Suppressor macrophage (primary cell): ENCODE data around the gene UPK1B.
"Not testable (repeated sequence)": the region's sequence is repeated elsewhere in the genome, so short reads cannot be mapped to it uniquely, and the experiment has no call there.

Source experiments
- DNase-seq, 4 experiments: peaks; one replicate each; pipeline ENCODE4 v3.0.0-alpha.2; 2020 to 2022
- total RNA-seq, 17 experiments: gene quantifications; one replicate each; lab custom pipeline; 2026; ENCODE audit warnings: mixed read lengths in 6 of 17, inconsistent platforms in 3 of 17; lab: John Stamatoyannopoulos, UW

The UPK1B gene
- 0 to 1.4 (median 0) reads per million in 17 experiments for total RNA-seq

GRCh38 chr3:119173325-119173724, at the start of gene UPK1B:
Gene UPK1B (plus strand): TSS chr3:119173598. CDS start chr3:119186742, 13,144 bp downstream.
- DNase-seq: no peak

GRCh38 chr3:119125342-119125741, 48.1 kb upstream of the UPK1B start:
- DNase-seq: no peak

- DNase-seq: no peak
Measured at GRCh38 chr3:119125742-119126504, 47.5 kb upstream of the UPK1B start.

- DNase-seq: not testable (repeated sequence)
Measured at GRCh38 chr3:119130291-119130690, 43.1 kb upstream of the UPK1B start.

- not testable (repeated sequence) for DNase-seq
Measured at GRCh38 chr3:119132291-119132690, 41.1 kb upstream of the UPK1B start.

GRCh38 chr3:119139360-119139759, 34.0 kb upstream of the UPK1B start:
- not testable (repeated sequence) for DNase-seq

GRCh38 chr3:119140466-119140865, 32.9 kb upstream of the UPK1B start:
- DNase-seq: no peak

- no peak for DNase-seq
Measured at GRCh38 chr3:119145128-119145499, 28.3 kb upstream of the UPK1B start.

GRCh38 chr3:119145500-119146167, 27.8 kb upstream of the UPK1B start, which contains the start of gene TEX55:
Gene TEX55 (plus strand): TSS chr3:119146165. CDS start chr3:119146190, 25 bp downstream.
- peak in 3 of 4 experiments; percentile 8 to 40 (median 28) for DNase-seq

GRCh38 chr3:119146578-119147375, 26.6 kb upstream of the UPK1B start:
- DNase-seq: no peak

- no peak for DNase-seq
Measured at GRCh38 chr3:119147494-119147893, 25.9 kb upstream of the UPK1B start.

- no peak for DNase-seq
Measured at GRCh38 chr3:119148493-119149180, 24.8 kb upstream of the UPK1B start.

GRCh38 chr3:119149484-119149883, 23.9 kb upstream of the UPK1B start:
- DNase-seq: no peak

- DNase-seq: no peak
Measured at GRCh38 chr3:119156868-119157267, 16.5 kb upstream of the UPK1B start.

GRCh38 chr3:119157971-119158370, 15.4 kb upstream of the UPK1B start:
- no peak for DNase-seq

- no peak for DNase-seq
Measured at GRCh38 chr3:119160361-119160760, 13.0 kb upstream of the UPK1B start.

GRCh38 chr3:119160815-119161214, 12.6 kb upstream of the UPK1B start:
- DNase-seq: no peak

- no peak for DNase-seq
Measured at GRCh38 chr3:119161240-119161639, 12.2 kb upstream of the UPK1B start.

- DNase-seq: not testable (repeated sequence)
Measured at GRCh38 chr3:119164745-119165144, 8.7 kb upstream of the UPK1B start.

- DNase-seq: no peak
Measured at GRCh38 chr3:119170821-119171220, 2.6 kb upstream of the UPK1B start.

GRCh38 chr3:119175872-119176756, 2.7 kb downstream of the UPK1B start:
- no peak for DNase-seq
